PFSK-1 (cell line): ENCODE results near the gene HMGXB4.

Experiments
- FOXP2 ChIP-seq: optimal IDR thresholded peaks from 2 replicates; pipeline ENCODE3; 2011; ENCODE audit warnings: borderline replicate concordance, control low read depth, inconsistent platforms; ENCODE audit not compliant: insufficient read depth; ENCODE audit errors: extremely low read length, extremely low read depth
- POLR2AphosphoS5 ChIP-seq: IDR thresholded peaks from 2 replicates; pipeline ENCODE4 v1.6.1; 2012; ENCODE audit warnings: low read depth, mild to moderate bottlenecking, control low read depth, low read length, moderate library complexity
- SIN3A ChIP-seq: IDR thresholded peaks from 2 replicates; pipeline ENCODE4 v1.6.1; 2012; ENCODE audit warnings: mild to moderate bottlenecking, low read length, moderate library complexity, borderline replicate concordance; ENCODE audit not compliant: insufficient read depth
- TAF1 ChIP-seq: IDR thresholded peaks from 2 replicates; pipeline ENCODE4 v1.6.1; 2012; ENCODE audit warnings: low read length, control low read depth, borderline replicate concordance; ENCODE audit not compliant: insufficient read depth
- TF ChIP-seq, protein P1 (sequence below), 2 experiments: IDR thresholded peaks; 2 replicates each; pipeline versions ENCODE4 v1.6.1 to v1.8.0; 2011 to 2012; ENCODE audit warnings: low read depth in 2 of 2, low read length in 2 of 2, control low read depth in 1 of 2, inconsistent platforms in 1 of 2, mild to moderate bottlenecking in 1 of 2, moderate library complexity in 1 of 2; ENCODE audit not compliant: insufficient read depth in 1 of 2

The HMGXB4 gene

GRCh38 chr22:35274154-35274871, 17.0 kb downstream of the HMGXB4 start:
- TF ChIP-seq POLR2AphosphoS5 (no peak), FOXP2 (no peak), SIN3A (no peak), TAF1 (no peak)
- TF ChIP-seq, protein P1, sequence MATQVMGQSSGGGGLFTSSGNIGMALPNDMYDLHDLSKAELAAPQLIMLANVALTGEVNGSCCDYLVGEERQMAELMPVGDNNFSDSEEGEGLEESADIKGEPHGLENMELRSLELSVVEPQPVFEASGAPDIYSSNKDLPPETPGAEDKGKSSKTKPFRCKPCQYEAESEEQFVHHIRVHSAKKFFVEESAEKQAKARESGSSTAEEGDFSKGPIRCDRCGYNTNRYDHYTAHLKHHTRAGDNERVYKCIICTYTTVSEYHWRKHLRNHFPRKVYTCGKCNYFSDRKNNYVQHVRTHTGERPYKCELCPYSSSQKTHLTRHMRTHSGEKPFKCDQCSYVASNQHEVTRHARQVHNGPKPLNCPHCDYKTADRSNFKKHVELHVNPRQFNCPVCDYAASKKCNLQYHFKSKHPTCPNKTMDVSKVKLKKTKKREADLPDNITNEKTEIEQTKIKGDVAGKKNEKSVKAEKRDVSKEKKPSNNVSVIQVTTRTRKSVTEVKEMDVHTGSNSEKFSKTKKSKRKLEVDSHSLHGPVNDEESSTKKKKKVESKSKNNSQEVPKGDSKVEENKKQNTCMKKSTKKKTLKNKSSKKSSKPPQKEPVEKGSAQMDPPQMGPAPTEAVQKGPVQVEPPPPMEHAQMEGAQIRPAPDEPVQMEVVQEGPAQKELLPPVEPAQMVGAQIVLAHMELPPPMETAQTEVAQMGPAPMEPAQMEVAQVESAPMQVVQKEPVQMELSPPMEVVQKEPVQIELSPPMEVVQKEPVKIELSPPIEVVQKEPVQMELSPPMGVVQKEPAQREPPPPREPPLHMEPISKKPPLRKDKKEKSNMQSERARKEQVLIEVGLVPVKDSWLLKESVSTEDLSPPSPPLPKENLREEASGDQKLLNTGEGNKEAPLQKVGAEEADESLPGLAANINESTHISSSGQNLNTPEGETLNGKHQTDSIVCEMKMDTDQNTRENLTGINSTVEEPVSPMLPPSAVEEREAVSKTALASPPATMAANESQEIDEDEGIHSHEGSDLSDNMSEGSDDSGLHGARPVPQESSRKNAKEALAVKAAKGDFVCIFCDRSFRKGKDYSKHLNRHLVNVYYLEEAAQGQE (IDR thresholded peaks at IDR 0.05; ENCODE audit: insufficient read depth in 1 of 2, low read depth in 2 of 2, low read length in 2 of 2), result no peak

- TF ChIP-seq FOXP2 (no peak), TAF1 (no peak), SIN3A (no peak), POLR2AphosphoS5 (no peak)
- TF ChIP-seq, protein P1 (IDR thresholded peaks at IDR 0.05; ENCODE audit: insufficient read depth in 1 of 2, low read depth in 2 of 2, low read length in 2 of 2), result no peak
Measured at GRCh38 chr22:35275580-35275979, 18.3 kb downstream of the HMGXB4 start.

DNA sequence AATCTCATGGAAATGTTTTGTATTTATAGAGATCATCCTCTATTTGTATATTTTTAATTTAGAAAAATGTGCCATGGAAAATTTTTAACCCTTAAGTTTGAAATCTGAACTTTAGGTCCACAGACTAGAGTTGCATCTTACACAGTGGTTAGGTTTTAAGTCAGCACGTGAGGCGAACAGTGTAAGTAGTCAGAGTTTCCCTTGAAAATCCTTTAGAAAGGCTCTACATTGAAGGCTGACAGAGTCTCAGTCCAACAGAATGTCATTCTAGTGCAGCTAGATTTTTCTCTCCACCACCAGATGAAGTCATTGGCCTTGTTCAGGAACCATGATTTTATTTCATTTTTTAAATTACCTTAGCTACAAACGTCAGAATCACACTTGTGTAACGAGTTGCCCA, 18.7 kb downstream of the HMGXB4 start:
- no peak for TF ChIP-seq TAF1
- TF ChIP-seq SIN3A, result no peak
- TF ChIP-seq, protein P1 (IDR thresholded peaks at IDR 0.05; ENCODE audit: insufficient read depth in 1 of 2, low read depth in 2 of 2, low read length in 2 of 2), result no peak
- no peak for TF ChIP-seq POLR2AphosphoS5
- TF ChIP-seq FOXP2, result no peak

- TF ChIP-seq SIN3A (no peak), POLR2AphosphoS5 (no peak), TAF1 (no peak), FOXP2 (no peak)
- TF ChIP-seq, protein P1 (IDR thresholded peaks at IDR 0.05; ENCODE audit: insufficient read depth in 1 of 2, low read depth in 2 of 2, low read length in 2 of 2), result no peak
Measured at GRCh38 chr22:35288116-35288515, 30.8 kb downstream of the HMGXB4 start.

GRCh38 chr22:35292786-35293185, 35.5 kb downstream of the HMGXB4 start:
- TF ChIP-seq SIN3A (no peak), FOXP2 (no peak), TAF1 (no peak), POLR2AphosphoS5 (no peak)
- TF ChIP-seq, protein P1 (IDR thresholded peaks at IDR 0.05; ENCODE audit: insufficient read depth in 1 of 2, low read depth in 2 of 2, low read length in 2 of 2), result no peak
